ENCODE data around the gene REEP2. TPM values are rescaled to one million over a fixed set of nuclear protein-coding genes. Genes with fewer than 3 reads are reported as not detected.

Gene REEP2
- total RNA-seq, 2 experiments from 2014 or later: 3.9 to 5.1 TPM

DNA sequence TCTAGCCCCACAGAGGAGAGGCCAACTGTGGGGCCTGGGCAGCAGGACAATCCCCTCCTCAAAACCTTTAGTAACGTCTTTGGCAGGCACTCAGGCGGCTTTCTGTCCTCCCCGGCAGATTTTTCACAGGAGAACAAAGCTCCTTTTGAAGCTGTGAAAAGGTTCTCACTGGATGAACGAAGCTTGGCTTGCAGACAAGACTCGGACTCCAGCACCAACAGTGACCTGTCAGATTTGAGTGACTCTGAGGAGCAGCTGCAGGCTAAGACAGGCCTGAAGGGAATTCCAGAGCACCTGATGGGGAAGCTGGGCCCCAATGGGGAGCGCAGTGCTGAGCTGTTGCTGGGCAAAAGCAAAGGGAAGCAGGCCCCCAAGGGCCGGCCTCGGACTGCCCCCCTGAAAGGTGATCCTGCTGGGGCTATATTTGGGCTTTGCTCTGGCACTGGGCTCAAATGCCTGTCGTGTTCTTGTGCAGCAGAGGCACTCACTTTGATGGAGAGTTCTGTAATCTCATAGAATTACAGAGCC lies 46.9 kb upstream of the REEP2 start:
- ChIA-PET POLR2A (interaction anchor here (0.6 kb wide), 1 partner anchor 8 kb away, joined by 3 read pairs; no protein-coding TSS in a partner anchor), CTCF (ENCODE audit: unreplicated experiment) (no interaction called here)
- no TSS peak for BruUV-seq (replicated peaks)
- Histone ChIP-seq H3K36me3 (ENCODE audit: insufficient read depth, low read length) (peaks cover 70% of the 10 kb centered on the region), H3K79me2 (ENCODE audit: insufficient read depth, low read depth, low read length) (no peaks in the 10 kb centered on the region), H3K9me2 (ENCODE audit: insufficient read depth, low read length) (no peaks in the 10 kb centered on the region), H3K4me1 (ENCODE audit: insufficient read depth, low read length, poor library complexity, severe bottlenecking) (no peaks in the 10 kb centered on the region), H3K27ac (ENCODE audit: low read depth, low read length, poor library complexity, severe bottlenecking) (no peak overlapping the region), H3K4me3 (ENCODE audit: low read depth, low read length, poor library complexity, severe bottlenecking) (no peak overlapping the region), H4K20me1 (ENCODE audit: insufficient read depth, low read length) (no peaks in the 10 kb centered on the region), H3K9me3 (ENCODE audit: low read length) (no peaks in the 10 kb centered on the region), H3K4me2 (ENCODE audit: low read length) (no peak overlapping the region), H2AFZ (ENCODE audit: low read length) (no peak overlapping the region)
- TF ChIP-seq, protein P1, sequence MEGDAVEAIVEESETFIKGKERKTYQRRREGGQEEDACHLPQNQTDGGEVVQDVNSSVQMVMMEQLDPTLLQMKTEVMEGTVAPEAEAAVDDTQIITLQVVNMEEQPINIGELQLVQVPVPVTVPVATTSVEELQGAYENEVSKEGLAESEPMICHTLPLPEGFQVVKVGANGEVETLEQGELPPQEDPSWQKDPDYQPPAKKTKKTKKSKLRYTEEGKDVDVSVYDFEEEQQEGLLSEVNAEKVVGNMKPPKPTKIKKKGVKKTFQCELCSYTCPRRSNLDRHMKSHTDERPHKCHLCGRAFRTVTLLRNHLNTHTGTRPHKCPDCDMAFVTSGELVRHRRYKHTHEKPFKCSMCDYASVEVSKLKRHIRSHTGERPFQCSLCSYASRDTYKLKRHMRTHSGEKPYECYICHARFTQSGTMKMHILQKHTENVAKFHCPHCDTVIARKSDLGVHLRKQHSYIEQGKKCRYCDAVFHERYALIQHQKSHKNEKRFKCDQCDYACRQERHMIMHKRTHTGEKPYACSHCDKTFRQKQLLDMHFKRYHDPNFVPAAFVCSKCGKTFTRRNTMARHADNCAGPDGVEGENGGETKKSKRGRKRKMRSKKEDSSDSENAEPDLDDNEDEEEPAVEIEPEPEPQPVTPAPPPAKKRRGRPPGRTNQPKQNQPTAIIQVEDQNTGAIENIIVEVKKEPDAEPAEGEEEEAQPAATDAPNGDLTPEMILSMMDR (conservative IDR thresholded peaks at IDR 0.05; ENCODE audit: low read length): no peak
- no peak for TF ChIP-seq EZH2phosphoT487 (IDR thresholded peaks at IDR 0.05; ENCODE audit: borderline replicate concordance, low read depth, low read length)
- intact Hi-C loops (cut with micrococcal nuclease; ENCODE audit: unreplicated experiment): no loop called here
- no peak for DNase-seq (ENCODE audit: low spot score)

DNA sequence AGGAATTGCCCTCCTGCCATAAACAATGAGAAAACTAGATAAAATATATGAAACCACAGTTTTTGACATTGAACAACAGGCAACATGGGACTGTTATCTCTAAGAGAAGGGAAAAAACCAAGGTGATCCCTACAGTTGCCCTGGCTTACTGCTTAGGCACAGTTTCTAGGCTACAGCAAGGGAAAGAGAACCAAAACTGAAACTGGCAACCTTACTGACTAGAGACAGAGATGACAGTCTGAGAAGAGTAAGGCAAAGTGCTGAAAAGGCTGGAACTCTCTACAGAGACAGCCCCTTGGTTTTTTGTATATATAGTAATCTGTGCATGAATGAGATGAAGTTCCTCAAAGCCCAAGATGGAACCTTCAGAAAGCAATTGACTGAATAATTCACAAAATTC lies 36.2 kb upstream of the REEP2 start:
- Histone ChIP-seq H3K27ac (ENCODE audit: low read depth, low read length, poor library complexity, severe bottlenecking) (no peak overlapping the region), H3K4me2 (ENCODE audit: low read length) (no peak overlapping the region), H3K9me3 (ENCODE audit: low read length) (no peaks in the 10 kb centered on the region), H3K4me1 (ENCODE audit: insufficient read depth, low read length, poor library complexity, severe bottlenecking) (no peaks in the 10 kb centered on the region), H3K36me3 (ENCODE audit: insufficient read depth, low read length) (peaks cover 59% of the 10 kb centered on the region), H4K20me1 (ENCODE audit: insufficient read depth, low read length) (no peaks in the 10 kb centered on the region), H3K9me2 (ENCODE audit: insufficient read depth, low read length) (no peaks in the 10 kb centered on the region), H2AFZ (ENCODE audit: low read length) (no peak overlapping the region), H3K79me2 (ENCODE audit: insufficient read depth, low read depth, low read length) (no peaks in the 10 kb centered on the region), H3K4me3 (ENCODE audit: low read depth, low read length, poor library complexity, severe bottlenecking) (no peak overlapping the region)
- no peak for TF ChIP-seq EZH2phosphoT487 (IDR thresholded peaks at IDR 0.05; ENCODE audit: borderline replicate concordance, low read depth, low read length)
- TF ChIP-seq, protein P1 (conservative IDR thresholded peaks at IDR 0.05; ENCODE audit: low read length): no peak
- intact Hi-C loops (cut with micrococcal nuclease; ENCODE audit: unreplicated experiment): no loop called here
- ChIA-PET POLR2A (no interaction called here), CTCF (ENCODE audit: unreplicated experiment) (interaction anchor here (0.5 kb wide), 1 partner anchor 849 kb away, joined by 3 read pairs; no protein-coding TSS in a partner anchor)
- no peak for DNase-seq (ENCODE audit: low spot score)
- BruUV-seq (replicated peaks): no TSS peak

DNA sequence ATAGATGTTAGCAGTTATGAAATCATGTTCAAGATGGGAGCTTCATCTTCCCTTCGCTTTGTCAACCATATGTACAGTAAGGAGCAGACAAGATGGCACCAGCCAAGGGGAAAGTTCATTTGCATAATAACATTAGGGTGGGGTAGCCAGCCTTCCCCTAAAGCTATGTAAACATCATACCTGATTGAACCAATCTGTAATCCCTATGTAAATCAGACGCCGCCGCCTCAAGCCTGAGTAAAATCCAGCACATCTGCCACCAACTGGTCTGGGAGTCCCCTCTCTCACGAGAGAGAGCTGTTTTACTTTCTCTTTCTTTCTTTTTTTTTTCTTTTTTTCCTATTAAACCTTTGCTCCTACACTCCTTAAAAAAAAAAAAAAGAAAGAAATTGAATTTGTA lies 30.8 kb upstream of the REEP2 start:
- no peaks in the 10 kb centered on the region for H3K79me2 ChIP-seq (ENCODE audit: insufficient read depth, low read depth, low read length)
- peak; percentile 4 for DNase-seq (ENCODE audit: low spot score)
- no peaks in the 10 kb centered on the region for H3K4me1 ChIP-seq (ENCODE audit: insufficient read depth, low read length, poor library complexity, severe bottlenecking)
- no TSS peak for BruUV-seq (replicated peaks)
- ChIA-PET POLR2A (no interaction called here), CTCF (ENCODE audit: unreplicated experiment) (no interaction called here)
- peaks cover 39% of the 10 kb centered on the region for H3K36me3 ChIP-seq (ENCODE audit: insufficient read depth, low read length)
- no peaks in the 10 kb centered on the region for H4K20me1 ChIP-seq (ENCODE audit: insufficient read depth, low read length)
- H3K9me3 ChIP-seq (ENCODE audit: low read length): no peaks in the 10 kb centered on the region
- H3K9me2 ChIP-seq (ENCODE audit: insufficient read depth, low read length): no peaks in the 10 kb centered on the region
- H3K27ac ChIP-seq (ENCODE audit: low read depth, low read length, poor library complexity, severe bottlenecking): no peak overlapping the region
- H2AFZ ChIP-seq (ENCODE audit: low read length): no peak overlapping the region
- no peak overlapping the region for H3K4me2 ChIP-seq (ENCODE audit: low read length)
- no peak for TF ChIP-seq EZH2phosphoT487 (IDR thresholded peaks at IDR 0.05; ENCODE audit: borderline replicate concordance, low read depth, low read length)
- TF ChIP-seq, protein P1 (conservative IDR thresholded peaks at IDR 0.05; ENCODE audit: low read length): no peak
- H3K4me3 ChIP-seq (ENCODE audit: low read depth, low read length, poor library complexity, severe bottlenecking): no peak overlapping the region
- intact Hi-C loops (cut with micrococcal nuclease; ENCODE audit: unreplicated experiment): no loop called here

Measured in OCI-LY7 (cell line).